ENCODE data around the gene FCN1.

DNA sequence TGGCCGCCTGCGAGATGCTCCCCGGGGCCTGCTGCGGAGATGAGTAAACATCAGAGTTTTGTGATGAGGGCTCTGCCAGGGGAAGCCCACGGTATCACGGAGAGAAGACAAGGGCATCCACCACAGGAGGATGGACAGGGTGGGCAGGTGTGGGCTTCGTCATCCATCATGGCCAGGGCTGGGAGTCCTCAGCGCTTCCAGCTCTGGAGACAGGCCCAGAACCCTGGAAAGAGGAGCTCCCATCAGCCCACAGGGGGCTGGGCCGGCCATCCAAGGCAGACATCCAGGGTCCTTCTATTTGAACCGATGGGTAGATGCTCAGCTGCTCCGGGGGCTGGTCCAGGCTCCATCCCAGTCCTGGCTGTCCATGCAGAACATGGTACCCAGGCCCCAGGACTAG, 22.1 kb upstream of the FCN1 start:
- TF ChIP-seq, protein P1, sequence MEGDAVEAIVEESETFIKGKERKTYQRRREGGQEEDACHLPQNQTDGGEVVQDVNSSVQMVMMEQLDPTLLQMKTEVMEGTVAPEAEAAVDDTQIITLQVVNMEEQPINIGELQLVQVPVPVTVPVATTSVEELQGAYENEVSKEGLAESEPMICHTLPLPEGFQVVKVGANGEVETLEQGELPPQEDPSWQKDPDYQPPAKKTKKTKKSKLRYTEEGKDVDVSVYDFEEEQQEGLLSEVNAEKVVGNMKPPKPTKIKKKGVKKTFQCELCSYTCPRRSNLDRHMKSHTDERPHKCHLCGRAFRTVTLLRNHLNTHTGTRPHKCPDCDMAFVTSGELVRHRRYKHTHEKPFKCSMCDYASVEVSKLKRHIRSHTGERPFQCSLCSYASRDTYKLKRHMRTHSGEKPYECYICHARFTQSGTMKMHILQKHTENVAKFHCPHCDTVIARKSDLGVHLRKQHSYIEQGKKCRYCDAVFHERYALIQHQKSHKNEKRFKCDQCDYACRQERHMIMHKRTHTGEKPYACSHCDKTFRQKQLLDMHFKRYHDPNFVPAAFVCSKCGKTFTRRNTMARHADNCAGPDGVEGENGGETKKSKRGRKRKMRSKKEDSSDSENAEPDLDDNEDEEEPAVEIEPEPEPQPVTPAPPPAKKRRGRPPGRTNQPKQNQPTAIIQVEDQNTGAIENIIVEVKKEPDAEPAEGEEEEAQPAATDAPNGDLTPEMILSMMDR (IDR thresholded peaks at IDR 0.05), result no peak
- TF ChIP-seq POLR2A (IDR thresholded peaks at IDR 0.05), result no peak
